NB4 (cell line): ENCODE data around the gene TRAPPC8.

ENCODE experiments used
- DNase-seq: peaks from one replicate; pipeline ENCODE4 v3.0.0; 2010; ENCODE audit warnings: low read depth
- H3K4me3 ChIP-seq: one replicate; pipeline ENCODE4 v1.5.1; 2011; ENCODE audit warnings: mild to moderate bottlenecking, low read depth, low read length, moderate library complexity
- CTCF ChIP-seq: IDR thresholded peaks from one replicate; pipeline ENCODE4 v1.5.1; 2012; ENCODE audit warnings: low read depth, low read length
- MYC ChIP-seq: IDR thresholded peaks from 2 replicates; pipeline ENCODE4 v1.6.1; 2011; ENCODE audit warnings: low read depth, low read length
- POLR2A ChIP-seq: IDR thresholded peaks from 2 replicates; pipeline ENCODE4 v1.6.1; 2011; ENCODE audit warnings: mild to moderate bottlenecking; ENCODE audit not compliant: insufficient read length; ENCODE audit errors: extremely low read depth
- TF ChIP-seq, protein P1 (sequence below): IDR thresholded peaks from 2 replicates; pipeline ENCODE4 v1.6.1; 2011; ENCODE audit warnings: low read depth, low read length

Gene TRAPPC8

DNA sequence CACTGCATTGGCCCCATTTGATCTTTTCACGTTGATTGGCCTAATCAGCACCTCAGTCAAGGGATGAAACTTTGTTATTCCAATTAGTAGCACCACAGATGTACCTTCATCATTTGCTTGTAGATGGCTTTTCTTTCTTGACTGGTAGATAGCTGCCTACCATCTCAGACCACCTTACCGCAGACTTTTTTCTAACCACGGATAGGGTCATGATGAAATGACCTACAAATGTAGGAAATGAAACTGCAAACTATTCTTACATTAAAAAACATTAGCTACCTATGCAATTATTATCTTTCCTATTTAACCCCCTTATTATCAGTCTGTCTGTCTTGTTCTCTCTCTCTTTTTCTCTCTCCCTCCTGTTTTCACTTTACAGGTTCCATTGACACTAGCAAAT lies 159.9 kb downstream of the TRAPPC8 start:
- TF ChIP-seq MYC (no peak), CTCF (no peak), POLR2A (no peak)
- TF ChIP-seq, protein P1, sequence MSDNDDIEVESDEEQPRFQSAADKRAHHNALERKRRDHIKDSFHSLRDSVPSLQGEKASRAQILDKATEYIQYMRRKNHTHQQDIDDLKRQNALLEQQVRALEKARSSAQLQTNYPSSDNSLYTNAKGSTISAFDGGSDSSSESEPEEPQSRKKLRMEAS: no peak
- no peak overlapping the region for H3K4me3 ChIP-seq
- no peak for DNase-seq
